Sigmoid colon (tissue), 4 donors: ENCODE results near the gene ADCY1.

ENCODE experiments used
- POLR2A ChIP-seq, 2 donors: fragments of 450-650 bp; IDR thresholded peaks; one replicate each; pipeline ENCODE4 v1.6.1; 2016; ENCODE audit warnings: antibody characterized with exemption in 2 of 2, mild to moderate bottlenecking in 2 of 2, moderate library complexity in 2 of 2
- POLR2AphosphoS5 ChIP-seq, 4 donors: sonication (generic); formaldehyde crosslinking; IDR thresholded peaks; one replicate each; pipeline ENCODE4 v1.6.1; 2017; ENCODE audit warnings: antibody characterized with exemption in 4 of 4
- TF ChIP-seq, protein P1 (sequence below), 4 experiments: fragments of 450-650 bp in 3 of 4; fragments of 200-600 bp in 1 of 4; IDR thresholded peaks; one replicate each; pipeline ENCODE4 v1.5.1; 2016 to 2019; ENCODE audit warnings: antibody characterized with exemption in 4 of 4, mild to moderate bottlenecking in 3 of 4, moderate library complexity in 2 of 4

DNA sequence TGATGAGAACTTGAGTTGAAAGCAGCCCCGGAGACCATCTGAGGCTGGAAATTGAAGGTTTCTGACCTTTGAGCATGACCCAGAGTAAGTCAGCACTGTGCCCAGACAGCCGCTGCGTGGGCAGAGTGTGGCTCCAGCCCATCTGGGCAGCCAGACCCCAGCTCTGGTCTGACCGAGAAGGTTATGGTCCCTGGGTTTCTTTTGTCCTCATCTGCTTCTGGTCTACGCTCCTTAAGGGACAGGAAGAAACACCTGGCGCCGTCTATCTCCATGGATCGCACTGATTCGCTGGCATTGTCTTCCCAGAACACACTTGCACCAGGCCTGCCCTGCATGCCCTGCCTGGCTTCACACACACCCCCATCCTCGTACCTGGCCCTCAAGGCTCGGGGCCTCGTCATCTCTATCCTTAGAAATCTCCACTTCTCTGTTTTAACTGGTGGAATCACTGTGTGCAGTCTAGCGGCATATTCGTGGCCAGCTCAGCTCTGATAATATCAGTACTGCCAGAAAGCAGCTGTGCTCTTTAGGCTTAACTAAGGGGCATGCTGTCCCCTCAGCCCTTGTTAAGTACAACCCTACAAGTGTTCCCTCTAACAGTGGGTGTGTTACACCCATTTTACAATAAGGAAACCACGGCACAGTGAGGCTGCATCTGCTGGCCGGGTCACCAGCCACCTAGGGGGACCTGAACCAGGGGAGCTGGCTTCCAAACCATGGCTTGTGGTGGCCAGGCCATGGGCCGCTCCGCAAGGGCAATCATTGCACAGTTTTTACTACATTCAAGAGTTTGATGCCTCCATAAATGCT lies 127.7 kb downstream of the ADCY1 start:
- TF ChIP-seq, protein P1, sequence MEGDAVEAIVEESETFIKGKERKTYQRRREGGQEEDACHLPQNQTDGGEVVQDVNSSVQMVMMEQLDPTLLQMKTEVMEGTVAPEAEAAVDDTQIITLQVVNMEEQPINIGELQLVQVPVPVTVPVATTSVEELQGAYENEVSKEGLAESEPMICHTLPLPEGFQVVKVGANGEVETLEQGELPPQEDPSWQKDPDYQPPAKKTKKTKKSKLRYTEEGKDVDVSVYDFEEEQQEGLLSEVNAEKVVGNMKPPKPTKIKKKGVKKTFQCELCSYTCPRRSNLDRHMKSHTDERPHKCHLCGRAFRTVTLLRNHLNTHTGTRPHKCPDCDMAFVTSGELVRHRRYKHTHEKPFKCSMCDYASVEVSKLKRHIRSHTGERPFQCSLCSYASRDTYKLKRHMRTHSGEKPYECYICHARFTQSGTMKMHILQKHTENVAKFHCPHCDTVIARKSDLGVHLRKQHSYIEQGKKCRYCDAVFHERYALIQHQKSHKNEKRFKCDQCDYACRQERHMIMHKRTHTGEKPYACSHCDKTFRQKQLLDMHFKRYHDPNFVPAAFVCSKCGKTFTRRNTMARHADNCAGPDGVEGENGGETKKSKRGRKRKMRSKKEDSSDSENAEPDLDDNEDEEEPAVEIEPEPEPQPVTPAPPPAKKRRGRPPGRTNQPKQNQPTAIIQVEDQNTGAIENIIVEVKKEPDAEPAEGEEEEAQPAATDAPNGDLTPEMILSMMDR (IDR thresholded peaks at IDR 0.05), result no peak
- TF ChIP-seq POLR2A (IDR thresholded peaks at IDR 0.05) (no peak), POLR2AphosphoS5 (IDR thresholded peaks at IDR 0.05) (no peak)
